Effector memory CD4-positive, alpha-beta T cell (primary cell): Measurements from ENCODE around the gene SUSD5.

Experiments used
- DNase-seq, 3 donors: peaks; one replicate each; pipeline ENCODE4 v3.0.0-alpha.2; 2020
- H3K27ac ChIP-seq: 2 replicates; pipeline ENCODE4 v1.7.0; 2013; ENCODE audit warnings: mild to moderate bottlenecking, low read length, moderate library complexity; ENCODE audit not compliant: insufficient read depth, poor library complexity, severe bottlenecking
- H3K27me3 ChIP-seq: replicated peaks from 2 replicates; pipeline ENCODE4 v1.7.0; 2013; ENCODE audit warnings: mild to moderate bottlenecking, low read length; ENCODE audit not compliant: insufficient read depth, control insufficient read depth, poor library complexity, severe bottlenecking
- H3K36me3 ChIP-seq: 2 replicates; pipeline ENCODE4 v1.7.0; 2013; ENCODE audit warnings: mild to moderate bottlenecking, low read length, moderate library complexity; ENCODE audit not compliant: control insufficient read depth, insufficient read depth
- H3K4me1 ChIP-seq: 2 replicates; pipeline ENCODE4 v1.7.0; 2013; ENCODE audit warnings: low read length, mild to moderate bottlenecking; ENCODE audit not compliant: control insufficient read depth, insufficient read depth, poor library complexity, severe bottlenecking
- H3K4me3 ChIP-seq: 2 replicates; pipeline ENCODE4 v1.7.0; 2013; ENCODE audit warnings: low read length, low read depth, mild to moderate bottlenecking; ENCODE audit not compliant: insufficient read depth, poor library complexity, severe bottlenecking
- H3K9me3 ChIP-seq: 2 replicates; pipeline ENCODE4 v1.7.0; 2013; ENCODE audit warnings: mild to moderate bottlenecking, low read length, moderate library complexity; ENCODE audit not compliant: control insufficient read depth
- total RNA-seq, 3 donors: gene quantifications; one replicate each; lab custom pipeline; 2026; lab: John Stamatoyannopoulos, UW

SUSD5 gene
- 0 reads per million in 3 donors for total RNA-seq

DNA sequence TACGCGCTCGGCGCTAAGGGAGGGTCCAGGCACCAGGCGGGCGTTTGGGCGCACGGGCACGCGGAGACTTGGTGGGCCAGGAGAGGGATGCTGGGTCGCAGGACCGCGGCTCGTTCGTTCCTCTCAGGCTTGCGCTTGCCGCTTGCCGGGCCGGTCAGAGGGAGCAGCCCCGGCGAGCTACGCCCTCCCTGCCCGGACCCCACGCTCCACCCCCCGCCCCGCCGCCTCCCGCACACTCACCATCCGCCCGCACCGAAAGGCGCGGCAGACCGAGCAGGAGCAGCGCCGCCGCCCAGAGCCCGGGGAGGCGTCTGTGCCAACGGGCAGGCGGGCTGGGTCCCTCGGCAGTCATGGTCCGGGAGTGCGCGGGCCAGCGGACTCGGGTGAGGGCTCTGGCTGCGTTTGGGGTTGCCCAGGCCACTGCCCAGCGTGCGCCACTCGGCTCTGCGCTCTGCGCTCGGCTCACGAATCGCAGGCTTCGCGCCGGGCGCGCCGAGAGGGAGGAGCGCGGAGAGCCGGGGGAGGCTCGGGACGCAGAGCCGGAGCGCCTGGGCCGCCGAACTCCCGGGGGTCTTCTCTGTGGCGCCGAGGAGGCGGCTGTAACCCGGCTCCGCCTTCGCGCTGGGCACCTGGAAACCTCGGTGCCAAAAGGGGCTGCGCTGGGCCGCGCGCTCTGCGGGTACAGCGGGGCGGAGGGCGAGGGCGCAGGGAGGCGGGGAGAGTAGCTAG lies at the start of gene SUSD5:
Gene SUSD5, minus strand, starts transcription at position 365 of the 729 bp plus-strand sequence. Its CDS starts 13 bp downstream, at position 352.
- no peak for DNase-seq
- Histone ChIP-seq H3K27ac (no peak within 1 kb of the TSS), H3K36me3 (no peaks in the 10 kb centered on the region), H3K4me1 (no peaks in the 10 kb centered on the region), H3K4me3 (no peak within 1 kb of the TSS), H3K27me3 (peaks cover 13% of the 10 kb centered on the region), H3K9me3 (no peaks in the 10 kb centered on the region)

GRCh38 chr3:33260104-33260503 lies 41.5 kb upstream of the SUSD5 start:
- H3K27me3 ChIP-seq, result no peaks in the 10 kb centered on the region
- no peaks in the 10 kb centered on the region for H3K36me3 ChIP-seq
- no peak overlapping the region for H3K4me3 ChIP-seq
- no peak overlapping the region for H3K27ac ChIP-seq
- no peaks in the 10 kb centered on the region for H3K9me3 ChIP-seq
- no peak for DNase-seq
- H3K4me1 ChIP-seq, result no peaks in the 10 kb centered on the region

DNA sequence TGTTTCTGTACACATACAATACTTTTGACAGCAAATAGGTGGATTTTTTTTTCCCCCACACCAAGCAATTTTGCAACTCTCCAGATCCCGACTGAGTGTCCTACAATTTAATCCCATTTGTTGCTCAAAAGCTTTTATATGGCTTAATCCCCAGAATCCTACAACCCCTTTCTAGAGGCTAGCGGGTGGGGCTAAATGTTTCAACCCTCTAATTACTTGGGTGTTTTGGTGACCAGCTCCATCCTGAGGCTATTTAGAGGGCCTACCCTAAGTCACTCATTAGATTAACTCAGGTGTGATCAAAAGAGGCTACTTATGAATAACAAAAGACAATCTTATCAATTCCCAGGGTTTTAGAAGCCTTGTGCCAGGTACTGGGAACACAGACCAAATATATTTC lies 37.6 kb upstream of the SUSD5 start:
- no peak overlapping the region for H3K27ac ChIP-seq
- H3K4me1 ChIP-seq, result no peaks in the 10 kb centered on the region
- H3K36me3 ChIP-seq, result no peaks in the 10 kb centered on the region
- DNase-seq, result no peak
- H3K27me3 ChIP-seq, result no peaks in the 10 kb centered on the region
- no peaks in the 10 kb centered on the region for H3K9me3 ChIP-seq
- H3K4me3 ChIP-seq, result no peak overlapping the region

DNA sequence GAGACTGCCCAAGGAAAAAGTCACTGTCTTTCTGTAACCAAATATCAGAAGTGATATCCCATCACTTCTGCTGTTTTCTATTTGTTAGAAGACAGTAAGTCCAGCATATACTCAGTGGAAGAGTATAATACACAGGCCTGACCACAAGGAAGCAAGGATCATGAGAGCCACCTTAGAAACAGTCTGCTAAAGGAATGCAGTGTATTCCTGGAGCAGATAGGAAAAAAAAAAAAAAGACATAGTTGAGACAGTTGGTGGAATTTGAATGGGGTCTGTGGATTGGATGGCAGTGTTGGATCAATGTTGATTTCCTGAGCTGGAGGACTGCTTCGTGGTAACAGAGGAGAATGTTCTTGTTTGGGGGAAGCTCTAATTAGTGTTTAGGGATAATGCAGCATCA lies 32.1 kb upstream of the SUSD5 start:
- Histone ChIP-seq H3K4me1 (no peaks in the 10 kb centered on the region), H3K36me3 (no peaks in the 10 kb centered on the region), H3K27ac (no peak overlapping the region), H3K4me3 (no peak overlapping the region), H3K9me3 (no peaks in the 10 kb centered on the region), H3K27me3 (no peaks in the 10 kb centered on the region)
- DNase-seq, result no peak

- no peaks in the 10 kb centered on the region for H3K27me3 ChIP-seq
- no peak overlapping the region for H3K4me3 ChIP-seq
- no peaks in the 10 kb centered on the region for H3K9me3 ChIP-seq
- no peak overlapping the region for H3K27ac ChIP-seq
- H3K4me1 ChIP-seq, result no peaks in the 10 kb centered on the region
- DNase-seq, result no peak
- H3K36me3 ChIP-seq, result no peaks in the 10 kb centered on the region
These were observed 28.2 kb upstream of the SUSD5 start for GRCh38 chr3:33246786-33247185.

- no peak for DNase-seq
- no peaks in the 10 kb centered on the region for H3K36me3 ChIP-seq
- H3K4me1 ChIP-seq, result no peaks in the 10 kb centered on the region
- H3K27ac ChIP-seq, result no peak overlapping the region
- no peaks in the 10 kb centered on the region for H3K9me3 ChIP-seq
- H3K4me3 ChIP-seq, result no peak overlapping the region
- no peaks in the 10 kb centered on the region for H3K27me3 ChIP-seq
These were observed 21.7 kb upstream of the SUSD5 start for GRCh38 chr3:33240261-33240660.

GRCh38 chr3:33238923-33239322 lies 20.3 kb upstream of the SUSD5 start:
- H3K36me3 ChIP-seq, result no peaks in the 10 kb centered on the region
- no peak overlapping the region for H3K4me3 ChIP-seq
- no peaks in the 10 kb centered on the region for H3K4me1 ChIP-seq
- no peak overlapping the region for H3K27ac ChIP-seq
- DNase-seq, result no peak
- H3K27me3 ChIP-seq, result no peaks in the 10 kb centered on the region
- no peaks in the 10 kb centered on the region for H3K9me3 ChIP-seq

- DNase-seq, result no peak
- Histone ChIP-seq H3K4me1 (no peaks in the 10 kb centered on the region), H3K9me3 (no peaks in the 10 kb centered on the region), H3K36me3 (no peaks in the 10 kb centered on the region), H3K4me3 (no peak overlapping the region), H3K27me3 (no peaks in the 10 kb centered on the region), H3K27ac (no peak overlapping the region)
These were observed 18.8 kb upstream of the SUSD5 start for GRCh38 chr3:33237439-33237838.

DNA sequence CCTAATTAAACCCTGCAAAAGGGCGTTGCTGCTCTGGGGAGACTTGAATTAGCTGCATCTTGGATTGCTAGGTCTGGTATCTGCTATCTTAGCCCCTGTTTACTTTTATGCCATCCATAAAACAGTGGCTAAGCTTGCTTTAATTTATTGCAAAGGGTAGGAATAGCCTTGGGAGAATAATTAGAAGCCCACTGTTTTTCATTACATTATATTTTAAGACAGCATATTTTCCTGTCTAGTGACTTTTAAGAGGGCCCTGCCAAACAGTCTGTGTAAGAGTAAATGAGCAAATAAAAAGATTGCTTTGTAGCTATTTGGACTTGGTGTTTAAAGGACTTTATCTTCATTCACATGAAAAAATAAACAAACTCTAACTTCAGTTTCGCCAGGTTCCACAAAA lies 17.4 kb upstream of the SUSD5 start:
- H3K27me3 ChIP-seq, result no peaks in the 10 kb centered on the region
- H3K27ac ChIP-seq, result no peak overlapping the region
- H3K4me3 ChIP-seq, result no peak overlapping the region
- no peak for DNase-seq
- no peaks in the 10 kb centered on the region for H3K9me3 ChIP-seq
- H3K4me1 ChIP-seq, result no peaks in the 10 kb centered on the region
- no peaks in the 10 kb centered on the region for H3K36me3 ChIP-seq

DNA sequence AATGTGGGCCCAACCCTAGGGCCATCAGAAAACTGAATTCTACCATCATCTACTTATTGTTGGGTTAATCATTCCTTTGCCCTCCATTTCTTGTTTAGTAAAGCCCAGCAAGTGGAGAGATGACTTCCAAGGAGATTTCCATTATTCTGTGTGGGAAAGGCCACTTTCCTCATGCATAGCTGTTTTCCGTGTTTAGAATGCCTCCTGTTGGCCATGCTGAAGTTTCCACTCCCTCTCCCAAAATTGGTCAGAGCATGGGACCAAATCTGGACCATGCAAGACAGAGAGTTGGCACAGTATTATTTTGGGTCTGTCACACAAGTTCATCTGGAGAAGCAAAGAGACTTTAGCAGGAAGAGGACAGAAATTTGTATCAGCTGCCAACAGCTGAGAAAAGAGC lies 15.3 kb upstream of the SUSD5 start:
- Histone ChIP-seq H3K4me3 (no peak overlapping the region), H3K27me3 (no peaks in the 10 kb centered on the region), H3K9me3 (no peaks in the 10 kb centered on the region), H3K4me1 (no peaks in the 10 kb centered on the region), H3K27ac (no peak overlapping the region), H3K36me3 (no peaks in the 10 kb centered on the region)
- DNase-seq, result no peak
